Panc1 (cell line): Measurements from ENCODE around the gene MAP2K7. TPM values are rescaled to one million over a fixed set of nuclear protein-coding genes. Genes with fewer than 3 reads are reported as not detected.

Experiments
- ATAC-seq: fragments of 200-7000 bp; cut with Tn5 transposase; 2 replicates; pipeline ENCODE4 v1.9.1; 2020; ENCODE audit warnings: mild to moderate bottlenecking, moderate library complexity
- BruUV-seq: library from RNA; stranded (reverse); fragments of 400-500 nt; replicated peaks from 2 replicates; lab custom pipeline; 2021; lab: Mats Ljungman, UMichigan
- CTCF ChIA-PET: fragments of 300-600 bp; sonication (Branson Sonifier 250); formaldehyde crosslinking; loops from one replicate; lab custom pipeline; 2022; ENCODE audit warnings: antibody characterized with exemption; lab: Charles Lee
- POLR2A ChIA-PET: fragments of 300-600 bp; sonication (Branson Sonifier 250); formaldehyde crosslinking; loops from one replicate; lab custom pipeline; 2022; ENCODE audit warnings: antibody characterized with exemption; lab: Charles Lee
- DNase-seq: peaks from one replicate; pipeline ENCODE4 v3.0.0-alpha.2; 2010; ENCODE audit warnings: low read depth, low spot score
- H3K27ac ChIP-seq: 2 replicates; pipeline ENCODE4 v1.5.1; 2011; ENCODE audit warnings: mild to moderate bottlenecking, low read length, inconsistent platforms
- H3K27me3 ChIP-seq: fragments of 200-500 bp; sonication (Bioruptor generic); 2 replicates; pipeline ENCODE4 v1.6.0; 2014; ENCODE audit warnings: low read length, inconsistent platforms; ENCODE audit not compliant: control insufficient read depth, insufficient read depth
- H3K36me3 ChIP-seq: fragments of 200-500 bp; sonication (Bioruptor generic); 2 replicates; pipeline ENCODE4 v1.5.1; 2014; ENCODE audit warnings: inconsistent platforms, mild to moderate bottlenecking, low read length, moderate library complexity; ENCODE audit not compliant: control insufficient read depth, insufficient read depth
- H3K4me1 ChIP-seq: 2 replicates; pipeline ENCODE4 v1.5.1; 2011; ENCODE audit warnings: inconsistent platforms, mild to moderate bottlenecking, low read length, moderate library complexity; ENCODE audit not compliant: control insufficient read depth, insufficient read depth
- H3K4me3 ChIP-seq, 2 experiments: 2 replicates each; pipeline ENCODE4 v1.5.1; 2011 to 2012; ENCODE audit warnings: low read depth in 2 of 2, low read length in 2 of 2, mild to moderate bottlenecking in 2 of 2, inconsistent platforms in 1 of 2, moderate library complexity in 1 of 2
- H3K9me3 ChIP-seq: fragments of 200-500 bp; sonication (Bioruptor generic); 2 replicates; pipeline ENCODE4 v1.5.1; 2014; ENCODE audit warnings: low read depth, mild to moderate bottlenecking, inconsistent platforms, low read length, moderate library complexity; ENCODE audit not compliant: control insufficient read depth, insufficient read depth
- POLR2AphosphoS5 ChIP-seq: IDR thresholded peaks from 2 replicates; pipeline ENCODE4 v1.6.1; 2012; ENCODE audit warnings: mild to moderate bottlenecking, low read depth, low read length, moderate library complexity
- SIN3A ChIP-seq: IDR thresholded peaks from 2 replicates; pipeline ENCODE4 v1.6.1; 2012; ENCODE audit warnings: low read depth, mild to moderate bottlenecking, low read length, moderate library complexity, borderline replicate concordance; ENCODE audit not compliant: insufficient read depth
- TCF7L2 ChIP-seq: IDR thresholded peaks from 2 replicates; pipeline ENCODE4 v1.6.1; 2011; ENCODE audit warnings: mild to moderate bottlenecking, low read depth, low read length, inconsistent platforms
- in situ Hi-C: cut with HindIII; loops from 2 replicates; pipeline ENCODE4 v1.10.0; 2016; ENCODE audit warnings: low sequenced_read_pairs, low pct_unique_long_range_greater_than_20kb
- intact Hi-C: fragments of 100-400 bp; cut with micrococcal nuclease; formaldehyde crosslinking; loops from one replicate; pipeline ENCODE4 v1.10.0; 2022; ENCODE audit not compliant: unreplicated experiment
- total RNA-seq: library from RNA; stranded (reverse); gene quantifications from one replicate; pipeline ENCODE4 v1.2.1, GENCODE V29; 2021; ENCODE audit not compliant: unreplicated experiment
- TF ChIP-seq, protein P1 (sequence below), 2 experiments: IDR thresholded peaks; 2 replicates each; pipeline ENCODE4 v1.6.1; 2011 to 2012; ENCODE audit warnings: low read depth in 2 of 2, control low read depth in 1 of 2, low read length in 1 of 2, mild to moderate bottlenecking in 1 of 2, moderate library complexity in 1 of 2; ENCODE audit not compliant: insufficient read depth in 1 of 2
- TF ChIP-seq, protein P2 (sequence below): fragments of 450-650 bp; IDR thresholded peaks from 2 replicates; pipeline ENCODE4 v1.5.1; 2017; ENCODE audit warnings: mild to moderate bottlenecking

The MAP2K7 gene
- total RNA-seq, 1 experiment from 2014 or later = 32.9 TPM

DNA sequence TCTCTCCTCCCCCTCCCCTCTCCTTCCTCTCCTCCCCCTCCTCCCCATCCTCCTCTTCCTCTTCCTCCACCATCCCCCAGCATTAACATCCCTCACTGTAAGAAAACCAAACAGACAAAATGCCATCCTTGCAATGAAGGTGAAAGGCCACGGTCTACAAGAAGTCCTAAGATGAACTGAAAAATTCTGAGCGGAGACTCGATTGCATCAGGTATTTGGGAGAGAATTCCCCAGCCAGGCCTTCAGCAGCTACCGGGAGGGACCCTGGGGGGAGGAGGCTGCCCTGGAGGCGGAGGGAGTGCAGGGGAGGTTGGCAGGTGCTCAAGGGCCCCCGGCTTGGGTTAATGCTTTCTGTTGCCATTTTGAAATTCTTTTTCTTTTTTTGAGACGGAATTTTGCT is 49.9 kb downstream of the MAP2K7 start:
- H3K9me3 ChIP-seq = no peaks in the 10 kb centered on the region
- intact Hi-C loops (no loop called here), in situ Hi-C loops (no loop called here)
- CTCF ChIA-PET = no interaction called here
- ATAC-seq = no peak
- BruUV-seq = no TSS peak
- TF ChIP-seq, protein P1, sequence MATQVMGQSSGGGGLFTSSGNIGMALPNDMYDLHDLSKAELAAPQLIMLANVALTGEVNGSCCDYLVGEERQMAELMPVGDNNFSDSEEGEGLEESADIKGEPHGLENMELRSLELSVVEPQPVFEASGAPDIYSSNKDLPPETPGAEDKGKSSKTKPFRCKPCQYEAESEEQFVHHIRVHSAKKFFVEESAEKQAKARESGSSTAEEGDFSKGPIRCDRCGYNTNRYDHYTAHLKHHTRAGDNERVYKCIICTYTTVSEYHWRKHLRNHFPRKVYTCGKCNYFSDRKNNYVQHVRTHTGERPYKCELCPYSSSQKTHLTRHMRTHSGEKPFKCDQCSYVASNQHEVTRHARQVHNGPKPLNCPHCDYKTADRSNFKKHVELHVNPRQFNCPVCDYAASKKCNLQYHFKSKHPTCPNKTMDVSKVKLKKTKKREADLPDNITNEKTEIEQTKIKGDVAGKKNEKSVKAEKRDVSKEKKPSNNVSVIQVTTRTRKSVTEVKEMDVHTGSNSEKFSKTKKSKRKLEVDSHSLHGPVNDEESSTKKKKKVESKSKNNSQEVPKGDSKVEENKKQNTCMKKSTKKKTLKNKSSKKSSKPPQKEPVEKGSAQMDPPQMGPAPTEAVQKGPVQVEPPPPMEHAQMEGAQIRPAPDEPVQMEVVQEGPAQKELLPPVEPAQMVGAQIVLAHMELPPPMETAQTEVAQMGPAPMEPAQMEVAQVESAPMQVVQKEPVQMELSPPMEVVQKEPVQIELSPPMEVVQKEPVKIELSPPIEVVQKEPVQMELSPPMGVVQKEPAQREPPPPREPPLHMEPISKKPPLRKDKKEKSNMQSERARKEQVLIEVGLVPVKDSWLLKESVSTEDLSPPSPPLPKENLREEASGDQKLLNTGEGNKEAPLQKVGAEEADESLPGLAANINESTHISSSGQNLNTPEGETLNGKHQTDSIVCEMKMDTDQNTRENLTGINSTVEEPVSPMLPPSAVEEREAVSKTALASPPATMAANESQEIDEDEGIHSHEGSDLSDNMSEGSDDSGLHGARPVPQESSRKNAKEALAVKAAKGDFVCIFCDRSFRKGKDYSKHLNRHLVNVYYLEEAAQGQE (IDR thresholded peaks at IDR 0.05; ENCODE audit: insufficient read depth in 1 of 2, low read depth in 2 of 2, low read length in 1 of 2) = no peak
- TF ChIP-seq SIN3A = no peak
- no peak for TF ChIP-seq TCF7L2
- TF ChIP-seq, protein P2, sequence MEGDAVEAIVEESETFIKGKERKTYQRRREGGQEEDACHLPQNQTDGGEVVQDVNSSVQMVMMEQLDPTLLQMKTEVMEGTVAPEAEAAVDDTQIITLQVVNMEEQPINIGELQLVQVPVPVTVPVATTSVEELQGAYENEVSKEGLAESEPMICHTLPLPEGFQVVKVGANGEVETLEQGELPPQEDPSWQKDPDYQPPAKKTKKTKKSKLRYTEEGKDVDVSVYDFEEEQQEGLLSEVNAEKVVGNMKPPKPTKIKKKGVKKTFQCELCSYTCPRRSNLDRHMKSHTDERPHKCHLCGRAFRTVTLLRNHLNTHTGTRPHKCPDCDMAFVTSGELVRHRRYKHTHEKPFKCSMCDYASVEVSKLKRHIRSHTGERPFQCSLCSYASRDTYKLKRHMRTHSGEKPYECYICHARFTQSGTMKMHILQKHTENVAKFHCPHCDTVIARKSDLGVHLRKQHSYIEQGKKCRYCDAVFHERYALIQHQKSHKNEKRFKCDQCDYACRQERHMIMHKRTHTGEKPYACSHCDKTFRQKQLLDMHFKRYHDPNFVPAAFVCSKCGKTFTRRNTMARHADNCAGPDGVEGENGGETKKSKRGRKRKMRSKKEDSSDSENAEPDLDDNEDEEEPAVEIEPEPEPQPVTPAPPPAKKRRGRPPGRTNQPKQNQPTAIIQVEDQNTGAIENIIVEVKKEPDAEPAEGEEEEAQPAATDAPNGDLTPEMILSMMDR = no peak
- TF ChIP-seq POLR2AphosphoS5 = no peak
- POLR2A ChIA-PET = no interaction called here
- H3K36me3 ChIP-seq = no peaks in the 10 kb centered on the region
- no peaks in the 10 kb centered on the region for H3K27me3 ChIP-seq
- H3K4me3 ChIP-seq = no peak overlapping the region
- peaks cover 3% of the 10 kb centered on the region; the same call in 1 of the 2 replicates for H3K4me1 ChIP-seq
- no peak overlapping the region; the same call in 1 of the 2 replicates for H3K27ac ChIP-seq
- DNase-seq = no peak

DNA sequence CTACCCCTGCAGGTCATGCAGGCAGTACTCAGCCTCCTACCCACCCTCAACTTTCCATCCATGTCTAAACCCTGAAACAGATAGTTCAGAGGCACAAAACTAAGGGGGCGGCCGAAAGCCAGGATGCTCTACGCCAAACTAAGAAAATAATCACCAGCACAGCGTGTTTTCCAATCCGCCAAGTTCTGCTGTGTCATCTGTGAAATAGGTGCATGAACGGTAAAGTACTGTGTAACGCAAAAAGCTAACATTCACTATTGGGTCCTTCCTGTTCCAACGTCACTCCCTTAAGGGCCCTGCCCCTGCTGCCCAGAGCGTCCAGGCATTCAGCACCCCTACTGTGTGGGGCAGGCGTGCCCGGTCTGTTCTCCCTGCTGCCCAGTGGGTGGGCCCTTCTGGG is 52.0 kb downstream of the MAP2K7 start:
- Histone ChIP-seq H3K4me1 (peaks cover 3% of the 10 kb centered on the region; the same call in 1 of the 2 replicates), H3K9me3 (no peaks in the 10 kb centered on the region), H3K27ac (no peak overlapping the region), H3K27me3 (no peaks in the 10 kb centered on the region), H3K4me3 (no peak overlapping the region), H3K36me3 (no peaks in the 10 kb centered on the region; the same call in 1 of the 2 replicates)
- POLR2A ChIA-PET = no interaction called here
- DNase-seq = no peak
- CTCF ChIA-PET = no interaction called here
- intact Hi-C loops (no loop called here), in situ Hi-C loops (no loop called here)
- BruUV-seq = no TSS peak
- ATAC-seq = no peak
- TF ChIP-seq, protein P1 (IDR thresholded peaks at IDR 0.05; ENCODE audit: insufficient read depth in 1 of 2, low read depth in 2 of 2, low read length in 1 of 2) = no peak
